ENCODE data around the gene USP24. TPM values are rescaled to one million over a fixed set of nuclear protein-coding genes. Genes with fewer than 3 reads are reported as not detected.

USP24 gene
- total RNA-seq, 2 donors from 2014 or later = 33.5 to 35.2 TPM

GRCh38 chr1:55064861-55065263 lies 150.3 kb downstream of the USP24 start:
- ATAC-seq (peak; percentile 4), DNase-seq (no peak)
- intact Hi-C loops (cut with DNase I, micrococcal nuclease) = no loop called here

DNA sequence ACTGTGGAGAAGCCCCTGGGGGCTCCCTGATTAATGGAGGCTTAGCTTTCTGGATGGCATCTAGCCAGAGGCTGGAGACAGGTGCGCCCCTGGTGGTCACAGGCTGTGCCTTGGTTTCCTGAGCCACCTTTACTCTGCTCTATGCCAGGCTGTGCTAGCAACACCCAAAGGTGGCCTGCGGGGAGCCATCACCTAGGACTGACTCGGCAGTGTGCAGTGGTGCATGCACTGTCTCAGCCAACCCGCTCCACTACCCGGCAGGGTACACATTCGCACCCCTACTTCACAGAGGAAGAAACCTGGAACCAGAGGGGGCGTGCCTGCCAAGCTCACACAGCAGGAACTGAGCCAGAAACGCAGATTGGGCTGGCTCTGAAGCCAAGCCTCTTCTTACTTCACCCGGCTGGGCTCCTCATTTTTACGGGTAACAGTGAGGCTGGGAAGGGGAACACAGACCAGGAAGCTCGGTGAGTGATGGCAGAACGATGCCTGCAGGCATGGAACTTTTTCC lies 151.0 kb downstream of the USP24 start:
- DNase-seq (no peak), ATAC-seq (peak; percentile 27)
- intact Hi-C loops (cut with DNase I, micrococcal nuclease) = no loop called here

GRCh38 chr1:55063577-55063942 lies 151.6 kb downstream of the USP24 start:
- peak; percentile 13 for ATAC-seq
- intact Hi-C loops (cut with DNase I, micrococcal nuclease) = no loop called here

DNA sequence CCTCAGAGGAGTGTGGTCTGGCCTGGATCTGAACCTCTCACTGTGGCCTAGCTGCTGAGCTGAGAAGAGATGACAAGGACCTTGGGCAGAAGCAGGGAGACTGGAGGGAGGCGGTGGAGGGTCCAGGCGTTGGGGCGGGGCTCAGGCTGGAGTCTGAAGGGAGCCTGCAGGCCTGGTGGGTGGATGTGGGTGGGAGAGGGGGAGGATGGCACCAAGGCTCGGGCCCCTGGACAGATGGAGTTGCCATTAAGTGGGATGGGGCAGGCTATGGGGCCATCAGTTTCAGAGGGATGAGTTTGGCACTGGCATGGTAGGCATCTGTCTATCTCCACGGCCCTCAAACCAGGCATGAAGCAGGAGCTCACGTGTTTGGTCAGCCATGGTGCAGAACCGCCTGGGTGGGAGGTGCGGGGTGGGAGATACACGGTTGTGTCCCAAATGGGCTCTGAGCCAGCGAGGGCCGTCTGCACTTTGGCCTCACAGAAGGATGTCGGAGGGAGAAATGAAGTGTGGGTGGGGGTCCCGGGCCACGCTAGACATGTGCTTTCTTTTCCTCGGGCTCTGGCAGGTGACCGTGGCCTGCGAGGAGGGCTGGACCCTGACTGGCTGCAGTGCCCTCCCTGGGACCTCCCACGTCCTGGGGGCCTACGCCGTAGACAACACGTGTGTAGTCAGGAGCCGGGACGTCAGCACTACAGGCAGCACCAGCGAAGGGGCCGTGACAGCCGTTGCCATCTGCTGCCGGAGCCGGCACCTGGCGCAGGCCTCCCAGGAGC lies 152.2 kb downstream of the USP24 start:
- ATAC-seq = no peak
- no peak for DNase-seq
- intact Hi-C loops (cut with DNase I, micrococcal nuclease) = no loop called here

More at GRCh38 chr1:55063577-55063942, 151.6 kb downstream of the USP24 start:
- DNase-seq = no peak

DNA sequence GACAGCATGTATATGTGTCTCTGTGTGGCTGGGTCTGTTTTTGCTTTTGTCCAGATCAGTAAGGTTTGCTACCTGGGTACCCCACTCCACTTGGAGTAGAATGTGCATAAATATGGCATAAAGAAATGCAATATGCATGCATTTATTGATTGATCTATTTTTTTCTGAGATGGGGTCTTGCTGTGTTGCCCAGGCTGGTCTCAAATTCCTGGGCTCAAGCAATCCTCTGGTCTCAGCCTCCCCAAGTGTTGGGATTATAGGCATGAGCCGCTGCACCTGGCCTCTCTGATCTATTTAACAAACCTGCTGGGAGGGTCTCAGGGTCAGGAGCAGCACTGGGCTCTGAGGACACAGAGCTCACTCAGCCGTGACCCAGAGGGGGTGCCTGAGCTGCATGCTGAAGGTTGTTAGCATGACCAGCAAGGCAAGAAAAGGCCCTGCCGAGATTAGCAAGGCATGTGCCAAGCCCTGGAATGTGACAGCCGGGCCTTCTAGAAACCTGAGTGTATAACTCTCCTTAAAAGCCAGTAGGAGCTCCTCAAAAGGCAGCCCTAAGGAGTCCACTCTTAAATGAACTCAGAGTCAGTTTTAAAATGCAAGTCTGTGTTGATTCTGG lies 153.3 kb downstream of the USP24 start:
- DNase-seq (no peak), ATAC-seq (no peak)
- intact Hi-C loops (cut with DNase I, micrococcal nuclease) = no loop called here

DNA sequence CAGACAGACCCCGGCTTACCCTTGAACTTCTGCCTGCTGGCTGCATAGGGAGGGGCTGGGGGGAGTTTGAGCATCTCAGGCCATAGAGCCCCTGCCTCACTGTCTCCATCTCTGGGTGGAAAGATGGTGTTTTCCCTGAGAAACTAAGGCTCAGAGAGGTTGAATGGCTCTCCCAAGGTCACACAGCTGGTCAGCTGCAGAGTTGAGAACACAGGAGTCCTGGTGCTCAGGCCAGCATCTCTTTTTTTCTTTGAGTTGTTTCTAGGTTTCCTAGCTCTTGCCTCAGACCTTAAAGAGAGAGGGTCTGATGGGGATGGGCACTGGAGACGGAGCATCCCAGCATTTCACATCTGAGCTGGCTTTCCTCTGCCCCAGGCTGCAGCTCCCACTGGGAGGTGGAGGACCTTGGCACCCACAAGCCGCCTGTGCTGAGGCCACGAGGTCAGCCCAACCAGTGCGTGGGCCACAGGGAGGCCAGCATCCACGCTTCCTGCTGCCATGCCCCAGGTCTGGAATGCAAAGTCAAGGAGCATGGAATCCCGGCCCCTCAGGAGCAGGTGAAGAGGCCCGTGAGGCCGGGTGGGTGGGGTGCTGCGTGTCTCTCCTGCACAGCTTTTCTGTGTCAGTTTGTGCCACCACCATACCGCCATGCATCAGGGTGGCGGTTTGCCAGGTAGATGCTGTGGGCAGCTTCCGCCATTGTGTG lies 154.0 kb downstream of the USP24 start:
- DNase-seq (no peak), ATAC-seq (no peak)
- intact Hi-C loops (cut with DNase I, micrococcal nuclease) = no loop called here

DNA sequence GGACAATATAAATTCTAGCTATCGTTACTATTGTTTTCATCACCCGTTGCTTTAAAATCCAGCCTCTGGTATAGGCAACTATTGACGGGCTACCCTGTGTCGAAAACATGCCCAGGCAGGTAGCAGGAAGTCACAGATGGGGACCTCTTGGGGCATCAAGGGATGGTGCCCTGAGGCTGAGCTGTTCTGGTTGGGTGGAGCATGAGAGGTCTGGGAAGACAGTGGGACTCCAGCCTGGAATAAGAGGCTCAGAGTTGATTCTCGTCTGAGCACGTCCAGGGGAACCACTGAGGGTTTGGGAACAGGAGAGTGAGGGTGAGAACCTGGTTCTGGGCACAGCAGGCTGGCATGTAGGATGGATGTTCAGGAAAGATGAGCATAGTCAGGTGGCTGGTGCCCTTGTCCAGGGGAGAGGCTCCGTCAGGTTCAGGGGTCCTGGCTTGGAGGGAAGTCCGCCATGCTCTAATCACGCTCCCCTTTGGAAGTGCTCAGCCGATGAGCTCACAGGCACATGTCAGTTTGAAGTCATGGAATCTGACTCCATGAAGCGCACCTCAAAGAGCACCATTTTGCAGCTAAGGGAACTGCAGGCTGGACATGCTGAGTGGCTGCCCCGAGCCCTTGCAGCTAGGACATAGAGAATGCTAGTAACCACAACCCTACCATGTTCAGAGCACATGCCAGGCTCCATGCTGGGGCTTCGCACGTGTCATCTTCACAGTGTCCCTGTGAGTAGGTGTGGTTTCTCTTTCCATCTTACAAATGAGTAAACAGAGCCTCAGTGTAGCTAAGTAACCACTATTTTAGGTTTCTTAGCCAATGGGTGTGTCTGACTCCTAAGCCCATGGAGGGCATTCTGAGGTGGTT lies 154.8 kb downstream of the USP24 start:
- intact Hi-C loops (cut with DNase I, micrococcal nuclease) = no loop called here
- no peak for ATAC-seq
- DNase-seq = no peak

GRCh38 chr1:55059302-55060132 lies 155.6 kb downstream of the USP24 start:
- DNase-seq (no peak), ATAC-seq (no peak)
- intact Hi-C loops (cut with DNase I, micrococcal nuclease) = no loop called here

- ATAC-seq (no peak), DNase-seq (no peak)
- intact Hi-C loops (cut with DNase I, micrococcal nuclease) = no loop called here
These were observed 157.2 kb downstream of the USP24 start for GRCh38 chr1:55057956-55058298.

- no peak for DNase-seq
- intact Hi-C loops (cut with DNase I, micrococcal nuclease) = no loop called here
- no peak for ATAC-seq
These were observed 157.8 kb downstream of the USP24 start for GRCh38 chr1:55057270-55057955.

DNA sequence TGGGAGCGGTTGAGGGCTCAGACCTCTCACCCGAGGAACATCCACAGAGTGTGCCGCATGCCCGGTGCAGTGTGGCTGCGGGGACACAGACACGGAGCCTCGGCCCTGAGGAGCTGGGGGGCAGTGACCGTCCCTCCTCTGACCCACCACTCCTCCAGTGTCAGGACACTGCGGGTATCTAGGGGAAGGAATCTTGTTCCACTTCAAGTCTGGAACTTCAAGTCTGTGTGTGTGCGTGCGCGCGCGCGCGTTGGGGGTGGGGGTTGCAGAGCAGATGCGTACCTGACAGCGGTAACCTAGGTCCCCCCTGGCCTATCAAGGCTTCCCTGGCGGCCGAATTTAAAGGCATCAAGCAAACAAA lies 158.6 kb downstream of the USP24 start:
- DNase-seq (no peak), ATAC-seq (no peak)
- intact Hi-C loops (cut with DNase I, micrococcal nuclease) = no loop called here

DNA sequence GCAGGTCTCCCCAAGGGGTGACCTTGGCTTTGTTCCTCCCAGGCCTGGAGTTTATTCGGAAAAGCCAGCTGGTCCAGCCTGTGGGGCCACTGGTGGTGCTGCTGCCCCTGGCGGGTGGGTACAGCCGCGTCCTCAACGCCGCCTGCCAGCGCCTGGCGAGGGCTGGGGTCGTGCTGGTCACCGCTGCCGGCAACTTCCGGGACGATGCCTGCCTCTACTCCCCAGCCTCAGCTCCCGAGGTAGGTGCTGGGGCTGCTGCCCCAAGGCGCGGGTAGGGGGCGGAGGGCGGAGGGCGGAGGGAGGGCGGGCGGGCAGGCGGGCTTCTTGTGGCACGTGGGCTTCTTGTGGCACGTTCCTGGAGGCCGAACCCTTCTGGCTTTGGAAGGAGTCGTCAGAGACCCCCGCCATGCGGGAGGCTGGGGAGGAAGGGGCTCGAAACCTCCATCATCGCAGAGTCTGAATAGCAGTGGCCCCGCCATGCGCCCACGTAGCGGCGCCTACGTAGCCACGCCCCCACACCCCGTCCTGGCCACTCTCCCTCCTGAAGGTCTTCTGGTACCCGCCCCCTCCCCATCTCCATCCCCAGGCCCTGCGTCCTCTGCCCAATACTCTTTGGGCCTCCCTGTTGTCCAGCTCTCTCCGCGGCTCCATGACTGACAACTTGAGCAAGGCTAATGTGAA lies 159.1 kb downstream of the USP24 start:
- ATAC-seq (no peak), DNase-seq (no peak)
- intact Hi-C loops (cut with DNase I, micrococcal nuclease) = no loop called here

DNA sequence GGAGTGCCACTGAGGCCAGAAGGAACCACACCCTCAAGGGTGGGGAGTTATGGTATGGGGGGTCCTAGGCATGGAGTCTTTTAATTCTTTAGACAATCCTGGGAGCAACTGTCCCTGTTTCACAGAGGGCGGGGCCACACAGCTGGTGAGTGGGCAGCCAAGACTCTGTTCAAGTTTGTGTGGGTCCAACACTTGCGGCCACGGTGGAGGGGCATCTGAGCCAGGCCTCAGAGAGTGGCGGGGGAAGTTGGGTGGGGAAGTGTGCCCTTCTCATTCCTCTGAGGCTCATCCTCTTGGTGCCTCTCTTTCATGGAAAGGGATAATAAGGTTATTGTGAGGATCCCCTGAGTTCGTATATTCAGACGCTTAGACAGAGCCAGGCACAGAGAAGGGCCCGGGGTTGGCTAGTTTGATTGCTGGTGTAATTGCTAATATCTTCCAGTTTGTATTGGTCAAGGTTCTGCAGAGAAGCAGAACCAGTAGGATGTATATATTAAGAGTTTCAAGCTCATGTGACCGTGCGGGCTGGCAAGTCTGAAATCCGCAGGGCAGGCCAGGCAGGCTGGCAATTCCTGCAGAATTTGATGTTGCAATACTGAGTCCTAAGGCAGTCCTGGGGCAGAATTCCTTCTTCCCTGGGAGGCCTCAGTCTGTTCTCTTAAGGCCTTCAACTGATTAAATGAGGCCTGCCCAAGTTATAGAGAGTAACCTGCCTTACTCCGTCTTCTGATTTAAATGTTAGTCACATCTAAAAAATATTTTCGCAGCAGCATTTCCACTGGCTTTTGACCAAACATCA lies 159.9 kb downstream of the USP24 start:
- intact Hi-C loops (cut with DNase I, micrococcal nuclease) = no loop called here
- DNase-seq (no peak), ATAC-seq (no peak)

- DNase-seq = no peak
These were observed 160.8 kb downstream of the USP24 start for GRCh38 chr1:55054396-55054795.

DNA sequence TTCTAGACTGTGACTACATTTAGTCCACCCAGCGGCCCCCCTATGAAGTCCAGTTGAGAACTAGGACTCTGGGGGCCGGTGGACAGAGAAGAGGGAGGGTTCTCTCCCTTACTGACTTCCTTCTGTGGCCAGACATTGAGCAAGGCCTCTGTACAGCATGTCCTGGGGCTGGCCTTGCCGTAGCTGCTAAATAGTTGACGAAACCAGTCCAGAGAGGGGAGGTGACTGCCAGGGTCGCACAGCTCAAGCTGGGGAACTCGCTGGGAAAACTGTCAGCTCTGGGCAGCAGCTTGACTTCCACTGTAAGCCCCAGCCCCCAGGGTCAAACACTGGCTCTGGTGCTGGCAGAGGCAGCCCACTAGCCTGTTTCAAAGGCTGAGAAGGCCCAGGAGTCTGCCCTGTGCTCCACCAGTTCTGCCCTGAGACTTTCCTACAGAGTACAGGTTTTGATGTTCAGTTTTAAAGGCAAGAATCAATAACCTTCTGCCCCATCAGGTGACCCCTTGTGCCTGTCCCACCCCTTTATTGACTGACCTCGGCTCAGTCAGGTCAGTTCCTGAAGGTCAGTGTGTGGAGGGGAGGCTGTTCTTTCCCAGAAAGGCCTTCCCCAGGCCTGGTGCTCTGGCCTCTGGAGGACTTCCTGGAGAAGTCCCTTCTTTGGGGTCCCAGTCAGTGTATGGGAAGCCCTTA lies 161.8 kb downstream of the USP24 start:
- DNase-seq = no peak
- intact Hi-C loops (cut with DNase I, micrococcal nuclease) = no loop called here
- no peak for ATAC-seq

More at GRCh38 chr1:55054396-55054795, 160.8 kb downstream of the USP24 start:
- ATAC-seq = no peak
- intact Hi-C loops (cut with DNase I, micrococcal nuclease) = no loop called here

All from left colon (tissue), 2 donors.